Mesothelial cell of epicardium (in vitro differentiated cells): ENCODE results near the gene SCML1. TPM values are rescaled to one million over a fixed set of nuclear protein-coding genes. Genes with fewer than 3 reads are reported as not detected.

Experiments
- DNase-seq, 2 experiments: peaks; one replicate each; pipeline ENCODE4 v3.0.0; 2021; ENCODE audit warnings: low spot score in 2 of 2; ENCODE audit not compliant: unreplicated experiment in 2 of 2
- H3K27ac Mint-ChIP-seq: 2 replicates; pipeline ENCODE4 v1.8.0; 2021; ENCODE audit warnings: mixed read lengths
- H3K27me3 Mint-ChIP-seq: 2 replicates; pipeline ENCODE4 v1.8.0; 2021; ENCODE audit warnings: low read depth, mixed read lengths
- H3K36me3 Mint-ChIP-seq: 2 replicates; pipeline ENCODE4 v1.8.0; 2021; ENCODE audit warnings: mixed read lengths
- H3K4me1 Mint-ChIP-seq: 2 replicates; pipeline ENCODE4 v1.8.0; 2021; ENCODE audit warnings: mixed read lengths
- H3K4me3 Mint-ChIP-seq: 2 replicates; pipeline ENCODE4 v1.8.0; 2021; ENCODE audit warnings: mild to moderate bottlenecking, moderate library complexity, mixed read lengths
- H3K9me3 Mint-ChIP-seq: 2 replicates; pipeline ENCODE4 v1.8.0; 2021; ENCODE audit warnings: mixed read lengths
- CTCF ChIP-seq: fragments of 200-600 bp; sonication (generic); IDR thresholded peaks from one replicate; pipeline ENCODE4 v1.5.0; 2021; ENCODE audit warnings: antibody characterized with exemption; ENCODE audit not compliant: unreplicated experiment
- total RNA-seq: library from RNA; stranded (reverse); gene quantifications from 3 replicates; pipeline ENCODE4 v1.2.1, GENCODE V29; 2021

SCML1 gene
- total RNA-seq, 1 donor from 2014 or later = 10.7 TPM

- Mint-ChIP-seq H3K36me3 (no peaks in the 10 kb centered on the region), H3K4me1 (no peaks in the 10 kb centered on the region), H3K27ac (no peak overlapping the region), H3K9me3 (no peaks in the 10 kb centered on the region), H3K27me3 (no peaks in the 10 kb centered on the region), H3K4me3 (no peak overlapping the region)
- no peak for DNase-seq
- TF ChIP-seq CTCF = no peak
Observed at GRCh38 chrX:17768997-17769396, 31.7 kb downstream of the SCML1 start.

- Mint-ChIP-seq H3K4me3 (no peak overlapping the region), H3K36me3 (no peaks in the 10 kb centered on the region), H3K9me3 (no peaks in the 10 kb centered on the region), H3K27ac (no peak overlapping the region), H3K27me3 (no peaks in the 10 kb centered on the region), H3K4me1 (no peaks in the 10 kb centered on the region)
- TF ChIP-seq CTCF = no peak
- no peak for DNase-seq
Observed at GRCh38 chrX:17769701-17770269, 32.5 kb downstream of the SCML1 start.

GRCh38 chrX:17773221-17773876, 36.1 kb downstream of the SCML1 start:
- Mint-ChIP-seq H3K27ac (no peak overlapping the region), H3K27me3 (peaks cover 4% of the 10 kb centered on the region), H3K9me3 (peaks cover 12% of the 10 kb centered on the region), H3K36me3 (no peaks in the 10 kb centered on the region), H3K4me3 (no peak overlapping the region), H3K4me1 (no peaks in the 10 kb centered on the region)
- DNase-seq = no peak
- TF ChIP-seq CTCF = no peak

- Mint-ChIP-seq H3K4me1 (no peaks in the 10 kb centered on the region), H3K27me3 (peaks cover 4% of the 10 kb centered on the region), H3K9me3 (peaks cover 16% of the 10 kb centered on the region), H3K27ac (no peak overlapping the region), H3K4me3 (no peak overlapping the region), H3K36me3 (no peaks in the 10 kb centered on the region)
- no peak for DNase-seq
- TF ChIP-seq CTCF = no peak
Observed at GRCh38 chrX:17774053-17774452, 36.8 kb downstream of the SCML1 start.

GRCh38 chrX:17778997-17779396, 41.7 kb downstream of the SCML1 start:
- peaks cover 4% of the 10 kb centered on the region for H3K27me3 Mint-ChIP-seq
- TF ChIP-seq CTCF = no peak
- H3K9me3 Mint-ChIP-seq = peaks cover 32% of the 10 kb centered on the region
- H3K27ac Mint-ChIP-seq = no peak overlapping the region
- no peaks in the 10 kb centered on the region for H3K36me3 Mint-ChIP-seq
- H3K4me1 Mint-ChIP-seq = no peaks in the 10 kb centered on the region
- no peak for DNase-seq
- no peak overlapping the region for H3K4me3 Mint-ChIP-seq
